GM12865 (cell line): ENCODE data around the gene PNPLA1.

Experiments used
- DNase-seq: peaks from one replicate; pipeline ENCODE4 v3.0.0; 2010; ENCODE audit warnings: low read depth
- H3K4me3 ChIP-seq: 2 replicates; pipeline ENCODE4 v1.5.1; 2011; ENCODE audit warnings: mild to moderate bottlenecking, low read depth, low read length, control low read depth
- TF ChIP-seq, protein P1 (sequence below): IDR thresholded peaks from 2 replicates; pipeline ENCODE4 v1.5.1; 2011; ENCODE audit warnings: low read length, control low read depth, low read depth, inconsistent platforms; ENCODE audit not compliant: insufficient read depth; ENCODE audit errors: missing control alignments

The PNPLA1 gene

GRCh38 chr6:36329798-36330291 is 60.0 kb downstream of the PNPLA1 start:
- TF ChIP-seq, protein P1, sequence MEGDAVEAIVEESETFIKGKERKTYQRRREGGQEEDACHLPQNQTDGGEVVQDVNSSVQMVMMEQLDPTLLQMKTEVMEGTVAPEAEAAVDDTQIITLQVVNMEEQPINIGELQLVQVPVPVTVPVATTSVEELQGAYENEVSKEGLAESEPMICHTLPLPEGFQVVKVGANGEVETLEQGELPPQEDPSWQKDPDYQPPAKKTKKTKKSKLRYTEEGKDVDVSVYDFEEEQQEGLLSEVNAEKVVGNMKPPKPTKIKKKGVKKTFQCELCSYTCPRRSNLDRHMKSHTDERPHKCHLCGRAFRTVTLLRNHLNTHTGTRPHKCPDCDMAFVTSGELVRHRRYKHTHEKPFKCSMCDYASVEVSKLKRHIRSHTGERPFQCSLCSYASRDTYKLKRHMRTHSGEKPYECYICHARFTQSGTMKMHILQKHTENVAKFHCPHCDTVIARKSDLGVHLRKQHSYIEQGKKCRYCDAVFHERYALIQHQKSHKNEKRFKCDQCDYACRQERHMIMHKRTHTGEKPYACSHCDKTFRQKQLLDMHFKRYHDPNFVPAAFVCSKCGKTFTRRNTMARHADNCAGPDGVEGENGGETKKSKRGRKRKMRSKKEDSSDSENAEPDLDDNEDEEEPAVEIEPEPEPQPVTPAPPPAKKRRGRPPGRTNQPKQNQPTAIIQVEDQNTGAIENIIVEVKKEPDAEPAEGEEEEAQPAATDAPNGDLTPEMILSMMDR: no peak
- H3K4me3 ChIP-seq: no peak overlapping the region
- no peak for DNase-seq

- no peak overlapping the region for H3K4me3 ChIP-seq
- no peak for DNase-seq
- TF ChIP-seq, protein P1: no peak
These were observed 60.5 kb downstream of the PNPLA1 start for GRCh38 chr6:36330366-36330765.

GRCh38 chr6:36331381-36331780 is 61.5 kb downstream of the PNPLA1 start:
- TF ChIP-seq, protein P1: no peak
- no peak for DNase-seq
- H3K4me3 ChIP-seq: no peak overlapping the region

DNA sequence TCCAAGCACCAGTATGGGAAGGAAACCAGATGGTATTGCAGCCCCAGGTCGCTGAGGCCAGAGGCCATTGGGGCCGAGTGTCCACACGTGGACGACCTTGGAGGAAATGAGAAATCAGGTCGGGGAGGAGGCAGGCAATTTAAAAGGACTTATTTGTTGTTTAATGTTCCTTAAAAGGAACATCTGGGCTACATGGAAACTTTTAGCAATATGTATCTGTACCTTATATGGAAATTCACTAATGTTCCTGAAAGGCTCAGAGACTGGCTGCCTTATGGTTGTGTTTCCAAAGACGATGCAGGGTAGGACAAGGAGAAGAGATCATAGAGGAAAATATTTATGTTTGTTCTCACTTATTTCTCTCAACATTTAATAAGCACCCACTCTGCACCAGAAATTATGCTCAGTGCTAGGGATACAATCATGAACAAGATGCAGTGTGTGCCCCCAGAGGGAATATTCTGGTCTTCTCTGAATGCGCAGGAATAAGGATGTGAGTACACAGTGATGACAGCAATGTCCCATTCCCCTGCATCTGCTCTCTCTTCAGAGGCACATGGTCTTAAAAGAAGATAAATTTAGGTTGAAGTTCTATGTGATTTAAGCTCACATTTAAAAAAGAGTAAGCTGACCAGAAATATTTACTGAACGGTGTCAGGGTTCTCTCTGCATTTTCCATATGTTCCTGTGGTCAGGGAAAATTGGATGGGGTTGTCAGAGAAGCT is 63.5 kb downstream of the PNPLA1 start:
- DNase-seq: no peak
- H3K4me3 ChIP-seq: no peak overlapping the region
- TF ChIP-seq, protein P1: no peak

DNA sequence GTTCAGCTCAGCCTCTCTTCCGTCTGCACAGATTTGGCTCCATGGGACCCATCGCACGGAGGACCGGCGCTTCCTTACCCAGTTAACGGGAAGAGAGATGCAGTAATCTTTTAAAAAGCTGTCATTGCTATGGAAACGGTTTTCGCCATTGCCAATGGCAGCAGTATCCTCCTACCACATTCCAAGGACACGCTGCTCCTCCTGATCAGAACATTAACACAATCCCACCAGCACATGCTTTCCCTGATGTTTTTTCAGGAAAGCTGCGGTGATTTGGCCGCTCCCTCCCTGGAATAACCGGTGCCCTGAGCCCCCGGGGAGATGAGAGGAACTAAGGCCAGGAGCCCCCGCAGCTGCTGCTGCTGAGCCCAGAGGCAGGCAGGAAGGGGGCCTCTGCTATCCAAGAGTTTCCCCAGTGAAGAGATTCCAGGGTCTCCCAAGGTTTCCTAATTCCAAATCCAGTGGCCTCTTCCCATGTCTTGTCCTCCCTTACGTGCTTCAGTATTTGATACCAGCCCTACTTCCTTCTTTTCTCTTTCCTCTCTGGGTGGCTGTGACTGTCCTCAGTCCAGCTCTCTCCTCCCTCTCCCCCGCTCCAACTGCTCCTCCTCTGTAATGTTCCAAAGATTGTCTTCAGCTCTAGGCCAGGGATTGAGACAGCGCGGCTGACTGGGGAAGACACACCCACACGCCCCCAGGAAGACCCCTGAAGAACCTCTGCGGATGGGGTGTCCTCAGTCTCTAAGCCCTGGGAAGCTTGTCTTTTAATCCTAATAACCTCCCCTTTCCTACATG is 64.3 kb downstream of the PNPLA1 start:
- DNase-seq: no peak
- TF ChIP-seq, protein P1: no peak
- no peak overlapping the region for H3K4me3 ChIP-seq

GRCh38 chr6:36334832-36335459 is 65.1 kb downstream of the PNPLA1 start:
- H3K4me3 ChIP-seq: no peak overlapping the region
- TF ChIP-seq, protein P1: no peak
- no peak for DNase-seq
